ENCODE results near the gene RNU1-4.
"Not testable (repeated sequence)": the region's sequence is repeated elsewhere in the genome, so short reads cannot be mapped to it uniquely, and the experiment has no call there.

RNU1-4 gene

GRCh38 chr1:16709659-16710087 lies 30.6 kb upstream of the RNU1-4 start:
- DNase-seq, result peak in 3 of 4 experiments; percentile 1 to 12 (median 10)

- not testable (repeated sequence) for DNase-seq
Observed at GRCh38 chr1:16710618-16711017, 29.7 kb upstream of the RNU1-4 start.

GRCh38 chr1:16712131-16712530 lies 28.2 kb upstream of the RNU1-4 start:
- not testable (repeated sequence) for DNase-seq

- peak in 1 of 4 experiments; percentile 0 for DNase-seq
Observed at GRCh38 chr1:16712582-16712981, 27.7 kb upstream of the RNU1-4 start.

- DNase-seq, result not testable (repeated sequence)
Observed at GRCh38 chr1:16712984-16713383, 27.3 kb upstream of the RNU1-4 start.

GRCh38 chr1:16713480-16713879 lies 26.8 kb upstream of the RNU1-4 start:
- DNase-seq, result not testable (repeated sequence)

- peak in 2 of 4 experiments; percentile 2 for DNase-seq
Observed at GRCh38 chr1:16716691-16717335, 23.5 kb upstream of the RNU1-4 start.

GRCh38 chr1:16717336-16718098 lies 22.8 kb upstream of the RNU1-4 start:
- peak in 2 of 4 experiments; percentile 5 to 7 for DNase-seq

- DNase-seq, result peak in 2 of 4 experiments; percentile 1
Observed at GRCh38 chr1:16718099-16718907, 22.0 kb upstream of the RNU1-4 start.

- DNase-seq, result peak in 2 of 4 experiments; percentile 1 to 3
Observed at GRCh38 chr1:16718908-16719533, 21.3 kb upstream of the RNU1-4 start.

GRCh38 chr1:16719571-16720350 lies 20.6 kb upstream of the RNU1-4 start:
- DNase-seq, result peak in 2 of 4 experiments; percentile 2 to 5

GRCh38 chr1:16720351-16721223 lies 19.7 kb upstream of the RNU1-4 start:
- DNase-seq, result peak in 2 of 4 experiments; percentile 2 to 8

GRCh38 chr1:16721871-16722641 lies 18.3 kb upstream of the RNU1-4 start:
- peak in 2 of 4 experiments; percentile 1 for DNase-seq

- peak in 2 of 4 experiments; percentile 1 to 16 for DNase-seq
Observed at GRCh38 chr1:16724718-16725438, 15.4 kb upstream of the RNU1-4 start.

GRCh38 chr1:16725439-16726245 lies 14.7 kb upstream of the RNU1-4 start:
- peak in 2 of 4 experiments; percentile 0 to 15 for DNase-seq

- peak; percentile 19 to 61 (median 42) for DNase-seq
Observed at GRCh38 chr1:16727190-16728111, 12.9 kb upstream of the RNU1-4 start.
